DMS53 (cell line): Measurements from ENCODE around the gene IL12A.

Source experiments
- DNase-seq: peaks from one replicate; lab custom pipeline; 2025; lab: John Stamatoyannopoulos, UW

IL12A gene

DNA sequence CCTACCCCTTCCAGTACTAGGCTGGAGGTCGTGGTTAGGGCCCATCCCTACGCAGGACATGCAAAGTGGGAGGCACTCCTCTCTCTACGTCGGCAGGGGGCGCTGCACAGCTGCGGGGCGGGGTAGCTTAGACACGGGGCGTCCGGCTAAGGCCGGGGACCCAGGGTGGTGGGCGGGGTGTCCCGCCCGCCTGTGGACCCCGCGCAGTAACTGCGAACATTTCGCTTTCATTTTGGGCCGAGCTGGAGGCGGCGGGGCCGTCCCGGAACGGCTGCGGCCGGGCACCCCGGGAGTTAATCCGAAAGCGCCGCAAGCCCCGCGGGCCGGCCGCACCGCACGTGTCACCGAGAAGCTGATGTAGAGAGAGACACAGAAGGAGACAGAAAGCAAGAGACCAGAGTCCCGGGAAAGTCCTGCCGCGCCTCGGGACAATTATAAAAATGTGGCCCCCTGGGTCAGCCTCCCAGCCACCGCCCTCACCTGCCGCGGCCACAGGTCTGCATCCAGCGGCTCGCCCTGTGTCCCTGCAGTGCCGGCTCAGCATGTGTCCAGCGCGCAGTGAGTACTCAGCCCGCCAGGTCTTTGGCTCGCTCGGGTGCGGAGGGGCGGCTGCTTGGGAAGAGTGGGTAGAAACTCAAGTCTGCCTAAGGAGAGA is at the start of gene IL12A:
TSS of gene IL12A (plus strand) at position 219 of the 655 bp plus-strand sequence.
- DNase-seq, result peak; percentile 80

GRCh38 chr3:159941038-159942000 is 47.3 kb upstream of the IL12A start:
- DNase-seq, result peak; percentile 20

DNA sequence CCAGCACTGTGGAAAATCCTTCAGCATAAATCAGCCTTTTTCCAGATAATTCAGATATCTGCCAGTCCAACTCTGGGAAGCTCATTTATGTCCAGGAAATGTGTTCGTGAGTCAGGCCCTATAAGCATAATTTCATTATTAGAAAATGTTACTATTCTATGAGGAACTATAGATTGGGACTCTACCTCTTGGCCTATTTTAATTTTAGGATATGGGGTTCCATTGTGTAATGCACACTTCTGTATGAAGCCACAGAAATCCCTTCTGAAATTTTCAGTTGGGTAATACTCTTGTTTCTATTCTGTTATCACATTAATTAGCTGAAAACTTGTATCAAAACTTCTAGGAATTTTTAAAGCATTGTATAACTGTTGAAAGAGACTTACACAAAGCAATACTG is 43.9 kb upstream of the IL12A start:
- DNase-seq, result no peak

GRCh38 chr3:159945930-159946329 is 42.7 kb upstream of the IL12A start:
- peak; percentile 3 for DNase-seq

GRCh38 chr3:159947220-159947619 is 41.4 kb upstream of the IL12A start:
- DNase-seq, result no peak

DNA sequence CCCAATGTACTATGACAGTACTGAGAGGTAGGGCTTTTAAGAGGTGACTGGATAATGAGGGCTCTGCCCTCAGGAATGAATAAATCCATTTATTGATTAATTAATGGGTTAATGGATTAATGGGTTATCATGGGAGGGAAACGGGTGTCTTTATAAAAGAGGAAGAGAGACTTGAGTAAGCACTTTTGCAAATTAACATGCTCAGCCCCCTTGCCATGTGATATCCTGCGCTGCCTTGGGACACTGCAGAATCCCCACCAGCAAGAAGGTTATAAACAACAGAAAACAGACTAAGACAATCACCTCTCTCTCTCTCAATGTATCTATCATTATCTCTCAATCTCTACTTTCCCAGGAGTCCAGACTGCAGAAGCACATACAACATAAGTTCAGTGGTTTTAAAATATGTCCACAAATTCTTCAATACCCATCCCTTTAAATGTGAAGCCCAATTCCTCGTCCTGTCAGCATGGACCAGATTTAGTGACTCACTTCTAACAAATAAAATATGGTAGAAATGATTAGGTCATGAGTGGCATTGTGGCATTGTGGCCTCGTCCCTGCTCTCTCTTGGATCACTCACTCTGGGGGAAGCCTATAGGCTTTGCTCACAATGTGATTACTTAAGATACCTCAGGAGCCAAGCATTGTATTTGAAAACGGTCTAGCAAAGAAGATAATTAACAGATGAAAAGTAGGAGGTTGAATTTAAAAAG is 40.0 kb upstream of the IL12A start:
- no peak for DNase-seq

DNA sequence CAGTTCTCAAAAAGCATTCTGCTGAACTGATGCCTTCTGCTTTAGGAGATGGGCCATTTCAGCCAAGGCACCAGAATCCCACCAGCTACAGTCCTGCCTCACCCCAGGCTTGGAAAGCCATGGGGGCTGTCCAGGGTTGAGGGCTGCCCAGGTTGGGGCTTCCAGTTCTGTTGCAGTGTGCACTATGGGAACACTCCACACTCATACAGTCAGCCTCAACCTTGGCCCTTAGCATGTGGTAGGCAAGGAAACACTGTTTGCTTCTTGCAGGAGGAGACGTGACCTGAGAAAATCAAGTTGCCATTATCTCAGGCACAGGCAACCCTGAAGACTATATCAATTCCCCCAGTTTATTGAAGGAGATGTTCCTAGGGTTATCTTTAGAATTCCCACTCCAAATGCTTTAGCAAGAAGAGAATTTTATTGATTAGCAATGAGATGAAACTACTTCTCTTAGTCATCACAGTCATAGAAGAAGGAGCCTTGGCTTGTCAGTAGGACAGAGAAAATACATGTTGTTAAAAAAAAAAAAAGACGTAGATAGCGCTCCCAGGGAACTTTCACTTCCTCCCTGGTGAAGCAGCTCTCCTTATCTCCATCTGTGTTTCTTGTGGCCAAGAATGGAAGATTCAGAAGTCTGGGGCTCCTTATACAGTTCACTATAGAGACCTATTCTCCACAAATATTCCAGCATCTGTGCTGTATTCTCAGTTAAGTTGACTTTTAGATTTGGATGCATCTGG is 38.3 kb upstream of the IL12A start:
- DNase-seq, result no peak

GRCh38 chr3:159951540-159951939 is 37.1 kb upstream of the IL12A start:
- peak; percentile 4 for DNase-seq

DNA sequence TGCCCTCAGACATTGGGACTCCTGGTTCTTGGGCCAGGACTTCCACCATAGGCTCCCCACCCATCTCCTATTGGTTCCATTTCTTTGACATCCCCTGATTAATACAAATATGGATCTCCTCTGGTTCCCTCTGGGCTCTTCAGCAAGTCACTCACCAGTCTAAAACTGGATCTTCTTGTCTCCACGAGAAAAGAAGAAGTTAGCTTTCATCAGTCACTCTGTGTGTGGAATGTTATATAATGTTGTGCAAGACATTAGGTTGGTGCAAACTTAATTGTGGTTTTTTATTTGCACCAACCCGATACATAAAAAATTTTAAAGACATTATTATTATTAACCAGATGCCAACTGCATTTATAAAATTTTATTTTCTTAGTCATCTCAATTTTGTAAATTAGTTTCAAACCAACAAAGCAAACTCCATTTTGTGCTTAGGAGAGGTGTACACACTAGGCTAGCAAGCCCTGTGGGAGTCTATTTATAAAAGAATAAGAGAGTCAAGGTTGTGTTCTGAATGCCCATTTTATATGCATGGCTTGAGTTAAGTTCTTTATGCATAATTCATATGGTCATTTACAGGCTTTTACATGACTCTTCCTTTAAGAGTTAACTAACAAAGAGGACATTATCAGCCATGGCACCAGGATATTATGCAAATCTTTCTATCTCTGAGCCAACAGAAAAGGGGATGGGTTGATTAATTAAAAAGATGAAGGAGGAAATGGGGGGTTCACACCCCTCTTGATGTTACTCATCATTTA is 35.1 kb upstream of the IL12A start:
- DNase-seq, result no peak

DNA sequence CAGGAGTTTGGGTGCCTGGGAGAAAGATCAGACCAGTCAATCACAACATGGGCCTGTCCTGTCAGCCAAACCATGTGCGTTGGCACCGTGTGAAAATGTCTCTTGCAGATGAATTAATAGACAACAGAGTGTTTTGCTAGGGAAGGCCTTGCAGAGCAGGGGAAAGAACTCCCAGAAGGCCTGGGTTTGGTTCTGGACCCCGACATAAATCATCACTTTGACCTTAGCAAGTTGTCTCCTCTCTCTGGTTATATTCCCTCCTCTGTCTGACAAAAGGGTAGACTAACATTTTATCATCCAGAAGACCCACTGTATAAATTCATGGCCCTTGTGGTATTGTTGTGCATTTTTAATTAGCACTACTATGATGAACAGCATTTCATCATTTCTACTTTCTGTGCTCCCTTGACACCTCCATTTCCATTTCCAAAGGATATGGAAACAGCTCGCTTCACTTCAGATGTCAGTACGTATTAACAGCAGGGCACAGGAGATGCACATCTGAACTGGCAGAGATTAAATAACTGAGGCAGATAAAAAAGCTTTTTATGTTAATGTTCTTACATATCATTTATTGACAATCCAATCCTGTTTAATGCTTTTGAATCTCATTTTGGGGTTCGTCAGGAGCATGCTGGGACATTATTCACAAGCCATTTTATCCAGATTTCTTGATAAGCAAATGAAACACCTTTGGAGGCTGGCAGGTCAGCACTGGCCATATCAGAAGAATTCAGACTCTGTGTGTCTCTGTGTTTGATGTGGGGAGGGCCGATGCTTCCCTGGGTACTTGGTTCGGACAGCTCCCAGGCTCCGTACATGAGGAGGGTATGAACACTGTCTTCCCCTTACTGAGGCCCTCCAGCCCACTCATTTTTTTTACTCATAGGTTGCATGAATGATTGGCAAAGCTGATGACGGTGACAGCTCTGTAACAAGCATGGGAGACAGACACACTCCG is 28.2 kb upstream of the IL12A start:
- DNase-seq, result no peak

DNA sequence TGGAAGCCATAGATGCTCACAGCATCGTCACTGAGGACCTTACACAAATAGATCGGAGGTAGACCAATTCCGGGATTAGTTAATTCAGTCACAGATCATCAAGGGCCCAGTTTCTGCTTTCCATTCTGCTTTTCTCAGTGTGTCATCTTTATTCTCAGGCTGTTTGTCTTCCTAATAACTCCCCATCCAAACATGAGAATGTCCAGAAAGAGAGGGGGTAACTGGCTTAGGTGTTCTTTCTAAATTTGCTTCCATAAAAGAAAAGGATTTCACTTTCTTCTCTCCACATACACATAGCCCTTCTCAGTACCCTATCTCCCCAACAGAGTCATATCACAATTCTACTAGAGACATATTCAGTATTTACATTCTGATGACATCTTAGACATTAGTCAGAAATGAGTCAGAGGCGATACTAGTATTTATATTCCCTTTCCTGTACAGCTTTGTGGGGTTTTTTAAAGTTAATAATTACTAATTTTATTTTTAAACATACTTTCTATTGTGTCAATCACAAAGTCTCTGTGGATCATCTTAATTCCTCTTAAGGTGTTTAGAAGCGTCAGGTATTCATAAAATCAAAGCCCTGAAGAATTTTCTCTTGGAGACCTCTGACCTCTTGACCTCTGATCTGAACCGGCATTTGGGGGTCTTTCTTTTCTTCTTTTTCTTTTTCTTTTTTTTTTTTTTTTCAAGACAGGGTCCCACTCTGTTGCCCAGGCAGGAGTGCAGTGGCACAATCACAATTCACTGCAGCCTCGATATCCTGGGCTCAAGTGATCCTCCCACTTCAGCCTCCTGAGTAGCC is 24.3 kb upstream of the IL12A start:
- peak; percentile 67 for DNase-seq

DNA sequence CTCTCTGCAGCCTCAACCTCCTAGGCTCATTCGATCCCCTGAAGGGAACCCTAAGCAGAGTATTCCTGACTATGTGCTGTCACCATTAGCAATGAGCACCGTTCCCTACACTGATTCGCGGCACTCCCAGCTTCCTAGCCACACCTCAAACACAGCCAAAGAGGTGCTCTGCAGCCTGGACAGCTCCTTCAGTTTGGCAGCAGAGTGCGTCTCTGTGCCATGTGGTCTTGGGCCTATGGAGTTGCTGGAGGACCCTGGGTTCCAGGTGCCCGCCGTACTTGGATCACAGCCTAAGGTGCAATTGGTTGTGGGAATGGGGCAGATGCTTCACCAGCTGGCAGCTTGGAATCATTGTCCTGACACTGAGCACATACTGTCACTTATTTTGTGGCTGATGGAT is 17.3 kb upstream of the IL12A start:
- no peak for DNase-seq

DNA sequence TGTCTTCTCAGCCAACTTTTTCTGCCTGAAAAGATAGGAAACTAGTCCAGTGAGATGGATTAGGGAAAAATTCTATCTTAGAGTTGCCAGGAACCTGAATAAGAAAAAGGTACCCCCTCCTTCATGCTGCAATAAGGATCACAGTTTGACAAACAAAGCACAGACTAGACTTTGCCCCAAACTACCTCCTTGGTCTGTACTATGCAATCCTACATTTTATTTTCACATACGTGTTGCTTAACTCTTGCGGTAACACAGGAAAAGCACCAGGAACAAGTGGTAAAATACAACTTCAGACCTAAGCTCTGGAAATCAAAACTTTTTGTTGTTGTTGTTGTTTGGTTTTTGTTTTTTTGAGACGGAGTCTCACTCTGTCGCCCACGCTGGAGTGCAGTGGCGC is 11.3 kb upstream of the IL12A start:
- DNase-seq, result no peak

- DNase-seq, result no peak
These were observed 10.3 kb upstream of the IL12A start for GRCh38 chr3:159978353-159978752.

DNA sequence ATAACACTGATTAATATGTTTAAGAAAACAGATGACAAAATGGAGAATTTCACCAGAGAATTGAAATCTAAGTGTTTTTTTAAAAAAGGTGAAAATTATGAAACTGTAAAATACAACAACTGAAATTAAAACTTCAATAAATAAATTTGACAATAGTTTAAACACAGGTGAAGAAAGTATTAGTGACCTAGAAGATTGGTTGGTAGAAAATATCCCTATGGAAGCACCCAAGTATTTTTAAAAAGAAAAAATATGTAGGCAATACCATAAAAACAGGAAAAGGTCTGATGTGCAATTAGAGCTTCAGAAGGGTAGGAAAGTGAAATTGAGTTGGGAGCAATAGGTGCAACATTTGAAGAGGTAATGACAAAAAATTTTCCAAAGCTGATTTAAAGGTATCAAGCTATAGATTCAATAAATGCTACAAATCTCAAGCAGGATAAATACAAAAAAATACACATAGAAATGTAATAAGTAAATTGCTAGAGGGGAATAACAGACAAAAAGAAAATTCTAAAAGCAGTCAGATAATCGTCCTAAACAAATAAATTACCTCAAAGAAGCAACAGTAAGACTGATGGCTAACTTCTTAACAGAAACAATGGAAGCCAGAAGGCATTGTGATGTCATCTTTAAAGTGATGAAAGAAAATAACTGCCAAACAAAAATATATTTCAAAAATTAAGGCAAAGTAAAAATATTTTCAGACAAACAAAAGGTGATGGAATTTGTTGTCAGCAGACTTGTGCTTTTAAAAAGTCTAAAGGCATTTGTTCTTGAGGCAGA is 9.5 kb upstream of the IL12A start:
- no peak for DNase-seq

DNA sequence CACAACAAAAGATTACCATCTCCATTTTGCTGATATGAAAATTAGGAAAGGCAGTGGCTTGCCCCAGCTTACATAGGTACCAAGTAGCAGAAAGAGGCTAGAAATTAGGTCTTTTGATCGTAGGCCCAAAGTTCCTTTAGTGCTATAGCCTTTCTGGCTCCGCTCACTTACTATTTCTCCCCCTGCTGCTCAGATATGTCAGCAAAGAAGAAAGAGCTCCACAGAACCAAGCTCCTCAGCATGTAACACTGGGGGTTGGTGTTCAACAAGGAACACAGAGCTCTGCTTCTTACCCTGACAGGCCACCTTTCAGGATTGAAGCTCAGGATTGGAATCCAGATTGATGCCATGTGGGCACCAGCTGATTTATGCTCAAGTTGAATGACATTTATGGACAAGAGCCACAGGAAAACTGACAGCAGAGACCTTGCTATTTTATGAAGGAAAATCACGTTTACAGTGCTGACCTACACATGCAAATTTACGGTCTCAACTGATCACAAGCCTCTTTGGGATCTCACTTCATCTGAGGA is 6.1 kb upstream of the IL12A start:
- DNase-seq, result no peak

DNA sequence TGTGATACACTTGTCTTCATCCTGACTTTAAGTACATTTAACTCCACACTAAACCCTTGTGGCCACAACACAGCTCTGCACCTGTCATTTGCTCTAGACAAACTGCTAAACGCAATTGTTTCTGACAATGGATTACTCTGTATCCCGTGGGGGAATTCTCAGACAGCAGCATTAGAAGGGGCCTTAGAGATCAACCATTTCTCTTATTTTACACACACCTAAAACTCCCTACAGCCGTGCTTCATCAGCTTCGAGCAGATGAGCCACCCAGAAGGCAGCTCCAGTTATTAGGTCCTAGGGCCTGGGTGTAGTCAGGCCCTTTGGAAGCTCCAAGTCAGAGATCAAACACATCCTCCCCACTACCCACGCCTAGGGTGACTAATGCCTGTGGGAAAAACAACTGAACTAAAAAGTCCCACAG is 1.3 kb upstream of the IL12A start:
- peak; percentile 13 for DNase-seq
